Measurements from ENCODE around the gene TMEM101.

DNA sequence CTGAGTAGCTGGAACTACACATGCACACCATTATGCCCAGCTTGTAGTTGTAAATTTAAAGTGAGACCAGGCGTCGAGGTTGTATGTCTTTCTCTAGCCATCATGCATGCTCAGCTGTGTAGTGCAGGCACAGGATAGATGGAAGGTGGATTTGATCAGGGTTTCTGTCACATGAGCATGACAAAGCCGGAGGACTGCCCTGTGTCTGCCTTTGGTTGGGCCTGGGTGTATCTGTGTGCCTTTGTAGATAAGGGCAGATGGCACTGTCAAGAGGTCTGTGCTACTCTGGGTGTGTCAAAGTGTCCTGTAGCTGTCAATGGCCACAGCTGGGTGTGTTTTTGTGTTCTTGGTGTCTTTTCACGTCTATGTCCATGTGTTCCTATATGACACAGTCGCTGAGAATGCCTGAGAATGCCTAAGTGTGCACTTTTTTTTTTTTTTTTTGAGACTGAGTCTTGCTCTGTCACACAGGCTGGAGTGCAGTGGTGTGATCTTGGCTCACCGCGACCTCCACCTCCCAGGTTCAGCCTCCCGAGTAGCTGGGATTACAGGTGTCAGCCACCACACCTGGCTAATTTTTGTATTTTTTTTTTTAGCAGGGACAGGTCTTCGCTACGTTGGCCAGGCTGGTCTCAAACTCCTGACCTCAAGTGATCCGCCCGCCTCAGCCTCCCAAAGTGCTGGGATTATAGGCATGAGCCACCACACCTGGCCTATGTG, 14.5 kb downstream of the TMEM101 start:
- TF ChIP-seq, protein P1, sequence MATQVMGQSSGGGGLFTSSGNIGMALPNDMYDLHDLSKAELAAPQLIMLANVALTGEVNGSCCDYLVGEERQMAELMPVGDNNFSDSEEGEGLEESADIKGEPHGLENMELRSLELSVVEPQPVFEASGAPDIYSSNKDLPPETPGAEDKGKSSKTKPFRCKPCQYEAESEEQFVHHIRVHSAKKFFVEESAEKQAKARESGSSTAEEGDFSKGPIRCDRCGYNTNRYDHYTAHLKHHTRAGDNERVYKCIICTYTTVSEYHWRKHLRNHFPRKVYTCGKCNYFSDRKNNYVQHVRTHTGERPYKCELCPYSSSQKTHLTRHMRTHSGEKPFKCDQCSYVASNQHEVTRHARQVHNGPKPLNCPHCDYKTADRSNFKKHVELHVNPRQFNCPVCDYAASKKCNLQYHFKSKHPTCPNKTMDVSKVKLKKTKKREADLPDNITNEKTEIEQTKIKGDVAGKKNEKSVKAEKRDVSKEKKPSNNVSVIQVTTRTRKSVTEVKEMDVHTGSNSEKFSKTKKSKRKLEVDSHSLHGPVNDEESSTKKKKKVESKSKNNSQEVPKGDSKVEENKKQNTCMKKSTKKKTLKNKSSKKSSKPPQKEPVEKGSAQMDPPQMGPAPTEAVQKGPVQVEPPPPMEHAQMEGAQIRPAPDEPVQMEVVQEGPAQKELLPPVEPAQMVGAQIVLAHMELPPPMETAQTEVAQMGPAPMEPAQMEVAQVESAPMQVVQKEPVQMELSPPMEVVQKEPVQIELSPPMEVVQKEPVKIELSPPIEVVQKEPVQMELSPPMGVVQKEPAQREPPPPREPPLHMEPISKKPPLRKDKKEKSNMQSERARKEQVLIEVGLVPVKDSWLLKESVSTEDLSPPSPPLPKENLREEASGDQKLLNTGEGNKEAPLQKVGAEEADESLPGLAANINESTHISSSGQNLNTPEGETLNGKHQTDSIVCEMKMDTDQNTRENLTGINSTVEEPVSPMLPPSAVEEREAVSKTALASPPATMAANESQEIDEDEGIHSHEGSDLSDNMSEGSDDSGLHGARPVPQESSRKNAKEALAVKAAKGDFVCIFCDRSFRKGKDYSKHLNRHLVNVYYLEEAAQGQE (IDR thresholded peaks at IDR 0.05; ENCODE audit: insufficient read depth in 1 of 2, low read depth in 2 of 2, low read length in 2 of 2), result no peak
- TF ChIP-seq SIN3A (IDR thresholded peaks at IDR 0.05; ENCODE audit: borderline replicate concordance, insufficient read depth, low read length) (no peak), POLR2AphosphoS5 (IDR thresholded peaks at IDR 0.05; ENCODE audit: low read depth, low read length) (no peak), TAF1 (IDR thresholded peaks at IDR 0.05; ENCODE audit: borderline replicate concordance, insufficient read depth, low read length) (no peak)
